HCT116 (cell line): ENCODE results near the gene EEFSEC.

Experiments used
- CTCF ChIP-seq, 3 experiments: fragments of 200-600 bp in 1 of 3; sonication (generic) in 1 of 3; IDR thresholded peaks in 2 of 3; conservative IDR thresholded peaks in 1 of 3; 2 replicates each; pipeline ENCODE4 v1.5.1; 2012 to 2017; ENCODE audit warnings: low read depth in 2 of 3, low read length in 2 of 3, antibody characterized with exemption in 1 of 3, borderline replicate concordance in 1 of 3, control low read depth in 1 of 3, mild to moderate bottlenecking in 1 of 3, mixed read lengths in 1 of 3, mixed run types in 1 of 3, moderate library complexity in 1 of 3; ENCODE audit not compliant: insufficient read depth in 1 of 3
- MAX ChIP-seq: IDR thresholded peaks from 2 replicates; pipeline ENCODE4 v1.6.1; 2012
- POLR2AphosphoS5 ChIP-seq: IDR thresholded peaks from 2 replicates; pipeline ENCODE4 v1.6.1; 2011; ENCODE audit warnings: mild to moderate bottlenecking, low read depth, low read length, moderate library complexity
- RAD21 ChIP-seq: IDR thresholded peaks from 2 replicates; pipeline ENCODE4 v1.6.1; 2012; ENCODE audit warnings: low read depth, mild to moderate bottlenecking
- REST ChIP-seq: IDR thresholded peaks from 2 replicates; pipeline ENCODE4 v1.6.1; 2012; ENCODE audit warnings: low read depth
- ZNF274 ChIP-seq: fragments of 200-500 bp; sonication (Bioruptor generic); IDR thresholded peaks from 2 replicates; pipeline ENCODE4 v1.6.1; 2014; ENCODE audit warnings: mild to moderate bottlenecking, low read depth, low read length, inconsistent platforms

GRCh38 chr3:128301186-128302023 is 148.1 kb downstream of the EEFSEC start:
- no peak for TF ChIP-seq REST
- no peak for TF ChIP-seq CTCF (IDR thresholded peaks at IDR 0.05 in 2 of 3, conservative IDR thresholded peaks at IDR 0.05 in 1 of 3; ENCODE audit: borderline replicate concordance in 1 of 3, insufficient read depth in 1 of 3, low read depth in 2 of 3, low read length in 2 of 3)
- TF ChIP-seq RAD21 = no peak
- no peak for TF ChIP-seq ZNF274
- no peak for TF ChIP-seq MAX
- TF ChIP-seq POLR2AphosphoS5 = no peak
